EL (cell line): ENCODE data around the gene ASTN2.

Source experiments
- DNase-seq: peaks from one replicate; pipeline ENCODE4 v3.0.0-alpha.2; 2016

The ASTN2 gene

GRCh38 chr9:116544896-116545295 is 870.0 kb downstream of the ASTN2 start:
- no peak for DNase-seq

GRCh38 chr9:116543731-116544400 is 871.0 kb downstream of the ASTN2 start:
- peak; percentile 86 for DNase-seq

- no peak for DNase-seq
These were observed 873.5 kb downstream of the ASTN2 start for GRCh38 chr9:116541402-116541801.

GRCh38 chr9:116539549-116539948 is 875.3 kb downstream of the ASTN2 start:
- DNase-seq: no peak

GRCh38 chr9:116525611-116526010 is 889.2 kb downstream of the ASTN2 start:
- DNase-seq: no peak

- DNase-seq: no peak
These were observed 889.9 kb downstream of the ASTN2 start for GRCh38 chr9:116524778-116525470.

- no peak for DNase-seq
These were observed 894.6 kb downstream of the ASTN2 start for GRCh38 chr9:116520218-116520617.

- DNase-seq: no peak
These were observed 898.4 kb downstream of the ASTN2 start for GRCh38 chr9:116516456-116516855.

- DNase-seq: no peak
These were observed 899.3 kb downstream of the ASTN2 start for GRCh38 chr9:116515541-116515940.

GRCh38 chr9:116506685-116507084 is 908.2 kb downstream of the ASTN2 start:
- DNase-seq: peak; percentile 12

GRCh38 chr9:116504893-116505480 is 909.9 kb downstream of the ASTN2 start:
- DNase-seq: no peak

GRCh38 chr9:116504081-116504480 is 910.8 kb downstream of the ASTN2 start:
- DNase-seq: no peak

- DNase-seq: no peak
These were observed 912.1 kb downstream of the ASTN2 start for GRCh38 chr9:116502746-116503145.

GRCh38 chr9:116501871-116502270 is 913.0 kb downstream of the ASTN2 start:
- peak; percentile 53 for DNase-seq

- DNase-seq: peak; percentile 91
These were observed 914.6 kb downstream of the ASTN2 start for GRCh38 chr9:116499986-116500871.

- DNase-seq: no peak
These were observed 915.4 kb downstream of the ASTN2 start for GRCh38 chr9:116499434-116499833.

- DNase-seq: peak; percentile 13
These were observed 917.6 kb downstream of the ASTN2 start for GRCh38 chr9:116497095-116497890.

GRCh38 chr9:116496167-116496566 is 918.7 kb downstream of the ASTN2 start:
- DNase-seq: no peak

- DNase-seq: no peak
These were observed 919.1 kb downstream of the ASTN2 start for GRCh38 chr9:116495725-116496124.

- DNase-seq: peak; percentile 13
These were observed 919.8 kb downstream of the ASTN2 start for GRCh38 chr9:116494815-116495634.

- peak; percentile 62 for DNase-seq
These were observed 921.5 kb downstream of the ASTN2 start for GRCh38 chr9:116493183-116493860.
